DND-41 (cell line): Measurements from ENCODE around the gene TNPO3.

Experiments
- ATAC-seq: fragments of 200-7000 bp; cut with Tn5 transposase; 3 replicates; pipeline ENCODE4 v1.9.1; 2021; ENCODE audit warnings: low read depth; ENCODE audit not compliant: insufficient read depth
- DNase-seq: peaks from one replicate; pipeline ENCODE4 v3.0.0-alpha.2; 2020
- H2AFZ ChIP-seq: 2 replicates; pipeline ENCODE4 v1.6.0; 2012; ENCODE audit warnings: low read depth, low read length
- H3K27ac ChIP-seq: 2 replicates; pipeline ENCODE4 v1.5.1; 2012; ENCODE audit warnings: low read length, inconsistent platforms
- H3K27me3 ChIP-seq: fragments of 200-600 bp; sonication (generic); 2 replicates; pipeline ENCODE4 v1.6.0; 2012; ENCODE audit warnings: low read length, mild to moderate bottlenecking, inconsistent platforms; ENCODE audit not compliant: insufficient read depth, poor library complexity
- H3K36me3 ChIP-seq: 2 replicates; pipeline ENCODE4 v1.5.1; 2012; ENCODE audit warnings: low read length, inconsistent platforms; ENCODE audit not compliant: insufficient read depth
- H3K4me1 ChIP-seq: 2 replicates; pipeline ENCODE4 v1.5.1; 2012; ENCODE audit warnings: mild to moderate bottlenecking, low read length; ENCODE audit not compliant: insufficient read depth
- H3K4me2 ChIP-seq: 2 replicates; pipeline ENCODE4 v1.6.0; 2012; ENCODE audit warnings: mild to moderate bottlenecking, moderate library complexity, low read length, inconsistent platforms; ENCODE audit not compliant: insufficient read depth
- H3K4me3 ChIP-seq, 2 experiments: fragments of 200-600 bp in 1 of 2; shearing (Covaris generic) in 1 of 2; 2 replicates each; pipeline ENCODE4 v1.5.1; 2012 to 2016; ENCODE audit warnings: inconsistent platforms in 2 of 2, low read length in 2 of 2, mild to moderate bottlenecking in 2 of 2, low read depth in 1 of 2, moderate library complexity in 1 of 2
- H3K79me2 ChIP-seq: 2 replicates; pipeline ENCODE4 v1.6.0; 2012; ENCODE audit warnings: low read length, inconsistent platforms; ENCODE audit not compliant: insufficient read depth
- H3K9ac ChIP-seq: 2 replicates; pipeline ENCODE4 v1.6.0; 2012; ENCODE audit warnings: low read depth, mild to moderate bottlenecking, inconsistent platforms, low read length, moderate library complexity
- H3K9me3 ChIP-seq: 2 replicates; pipeline ENCODE4 v1.5.1; 2012; ENCODE audit warnings: low read length, moderate library complexity, mild to moderate bottlenecking, inconsistent platforms; ENCODE audit not compliant: insufficient read depth, severe bottlenecking
- H4K20me1 ChIP-seq: 2 replicates; pipeline ENCODE4 v1.6.0; 2012; ENCODE audit warnings: low read length; ENCODE audit not compliant: insufficient read depth
- EZH2 ChIP-seq: IDR thresholded peaks from 3 replicates; pipeline ENCODE4 v1.6.1; 2012; ENCODE audit warnings: borderline replicate concordance, low read depth, mild to moderate bottlenecking, moderate library complexity, low read length, inconsistent platforms; ENCODE audit not compliant: severe bottlenecking
- TF ChIP-seq, protein P1 (sequence below): IDR thresholded peaks from 2 replicates; pipeline ENCODE4 v1.5.1; 2012; ENCODE audit warnings: borderline replicate concordance, low read length, moderate library complexity, mild to moderate bottlenecking; ENCODE audit not compliant: poor library complexity, severe bottlenecking; ENCODE audit errors: extremely low read depth

TNPO3 gene

DNA sequence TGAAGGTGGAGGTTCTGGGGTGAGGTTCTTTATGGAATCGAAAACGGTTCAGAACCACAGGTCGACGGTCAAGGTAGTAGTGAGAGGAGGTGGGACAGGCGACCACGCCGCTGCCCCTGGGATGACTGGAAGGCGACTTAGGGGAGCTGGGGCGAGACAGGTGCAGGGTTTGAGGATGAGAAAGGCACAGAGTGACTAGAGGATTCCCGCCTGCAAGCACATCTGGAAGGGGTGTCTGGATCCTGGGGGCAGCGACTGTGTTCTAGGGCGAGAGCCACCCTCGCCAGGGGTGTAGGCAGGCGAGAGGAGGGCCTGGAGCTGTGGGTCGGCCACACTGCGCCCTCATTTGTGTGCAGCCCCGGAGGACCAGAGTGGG is 117.7 kb downstream of the TNPO3 start:
- ATAC-seq (no peak), DNase-seq (no peak)
- Histone ChIP-seq H3K36me3 (no peaks in the 10 kb centered on the region), H4K20me1 (no peaks in the 10 kb centered on the region), H3K4me2 (no peak overlapping the region), H3K79me2 (no peaks in the 10 kb centered on the region), H3K4me3 (no peak overlapping the region), H3K4me1 (no peaks in the 10 kb centered on the region), H2AFZ (no peak overlapping the region), H3K27me3 (no peaks in the 10 kb centered on the region), H3K27ac (no peak overlapping the region), H3K9ac (no peak overlapping the region), H3K9me3 (no peaks in the 10 kb centered on the region)
- TF ChIP-seq EZH2 = no peak
- TF ChIP-seq, protein P1, sequence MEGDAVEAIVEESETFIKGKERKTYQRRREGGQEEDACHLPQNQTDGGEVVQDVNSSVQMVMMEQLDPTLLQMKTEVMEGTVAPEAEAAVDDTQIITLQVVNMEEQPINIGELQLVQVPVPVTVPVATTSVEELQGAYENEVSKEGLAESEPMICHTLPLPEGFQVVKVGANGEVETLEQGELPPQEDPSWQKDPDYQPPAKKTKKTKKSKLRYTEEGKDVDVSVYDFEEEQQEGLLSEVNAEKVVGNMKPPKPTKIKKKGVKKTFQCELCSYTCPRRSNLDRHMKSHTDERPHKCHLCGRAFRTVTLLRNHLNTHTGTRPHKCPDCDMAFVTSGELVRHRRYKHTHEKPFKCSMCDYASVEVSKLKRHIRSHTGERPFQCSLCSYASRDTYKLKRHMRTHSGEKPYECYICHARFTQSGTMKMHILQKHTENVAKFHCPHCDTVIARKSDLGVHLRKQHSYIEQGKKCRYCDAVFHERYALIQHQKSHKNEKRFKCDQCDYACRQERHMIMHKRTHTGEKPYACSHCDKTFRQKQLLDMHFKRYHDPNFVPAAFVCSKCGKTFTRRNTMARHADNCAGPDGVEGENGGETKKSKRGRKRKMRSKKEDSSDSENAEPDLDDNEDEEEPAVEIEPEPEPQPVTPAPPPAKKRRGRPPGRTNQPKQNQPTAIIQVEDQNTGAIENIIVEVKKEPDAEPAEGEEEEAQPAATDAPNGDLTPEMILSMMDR = no peak

GRCh38 chr7:128936798-128937197 is 118.1 kb downstream of the TNPO3 start:
- H3K4me1 ChIP-seq = no peaks in the 10 kb centered on the region
- no peaks in the 10 kb centered on the region for H3K27me3 ChIP-seq

GRCh38 chr7:128935342-128935730 is 119.6 kb downstream of the TNPO3 start:
- Histone ChIP-seq H4K20me1 (no peaks in the 10 kb centered on the region), H3K9me3 (no peaks in the 10 kb centered on the region), H3K27me3 (no peaks in the 10 kb centered on the region), H3K79me2 (no peaks in the 10 kb centered on the region), H3K4me1 (no peaks in the 10 kb centered on the region), H3K27ac (no peak overlapping the region), H3K36me3 (no peaks in the 10 kb centered on the region), H2AFZ (no peak overlapping the region), H3K9ac (no peak overlapping the region), H3K4me2 (no peak overlapping the region), H3K4me3 (no peak overlapping the region)
- ATAC-seq (no peak), DNase-seq (no peak)
- TF ChIP-seq, protein P1 = no peak
- TF ChIP-seq EZH2 = no peak

More at GRCh38 chr7:128936798-128937197, 118.1 kb downstream of the TNPO3 start:
- H3K9ac ChIP-seq = no peak overlapping the region
- H3K9me3 ChIP-seq = no peaks in the 10 kb centered on the region
- no peak overlapping the region for H3K27ac ChIP-seq
- no peaks in the 10 kb centered on the region for H3K36me3 ChIP-seq
- H2AFZ ChIP-seq = no peak overlapping the region
- H3K4me3 ChIP-seq = no peak overlapping the region
- H4K20me1 ChIP-seq = no peaks in the 10 kb centered on the region
- TF ChIP-seq, protein P1 = no peak
- no peak for TF ChIP-seq EZH2
- no peaks in the 10 kb centered on the region for H3K79me2 ChIP-seq
- no peak overlapping the region for H3K4me2 ChIP-seq
- DNase-seq (no peak), ATAC-seq (no peak)
